C4-2B (cell line): ENCODE results near the gene MDM1.

ENCODE experiments used
- ZFX ChIP-seq: fragments of 450-650 bp; IDR thresholded peaks from 2 replicates; pipeline ENCODE4 v1.6.1; 2017
- TF ChIP-seq, protein P1 (sequence below): fragments of 450-650 bp; conservative IDR thresholded peaks from 2 replicates; pipeline ENCODE4 v1.5.1; 2017; ENCODE audit warnings: mild to moderate bottlenecking

DNA sequence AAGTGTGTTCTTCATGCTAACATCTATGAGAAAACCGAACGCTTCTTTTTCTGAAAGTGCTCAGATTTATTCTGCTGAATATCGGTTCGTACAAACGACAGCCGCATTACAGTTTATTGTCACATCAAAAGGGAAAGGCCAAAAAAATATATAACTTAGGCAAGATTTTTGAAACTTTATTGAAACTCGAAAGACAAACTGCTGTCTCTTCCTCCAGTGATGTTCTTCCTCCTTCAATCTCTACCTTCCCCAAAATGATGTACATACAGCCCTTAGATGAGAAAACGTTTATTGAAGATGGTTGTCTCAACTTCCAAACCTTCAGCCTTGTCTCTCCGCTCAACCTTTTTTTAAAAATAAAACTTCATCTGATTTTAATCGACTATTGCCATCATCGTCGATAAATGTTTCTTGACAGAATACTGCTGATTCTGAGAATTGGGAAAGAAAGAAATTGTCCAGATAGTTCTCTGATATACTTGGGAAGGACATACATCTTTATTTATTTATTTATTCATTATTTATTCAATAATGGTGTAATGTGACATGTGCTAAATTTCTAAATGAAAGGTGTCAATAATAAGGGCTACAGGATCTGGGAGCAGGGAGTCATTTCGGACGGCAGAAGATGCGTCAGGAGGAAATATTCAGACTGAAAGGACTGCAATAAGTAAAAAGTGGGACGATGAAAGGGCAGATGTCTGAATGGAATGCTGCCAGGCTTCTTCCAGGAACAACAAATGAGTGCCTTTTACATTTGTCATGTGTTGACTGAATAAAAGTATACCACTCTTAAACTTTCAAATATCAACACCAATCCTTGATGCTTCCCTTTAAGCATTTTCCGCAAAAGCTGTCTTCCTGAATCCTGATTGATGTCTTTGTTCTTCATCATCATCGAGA lies 817 bp upstream of the MDM1 start:
- TF ChIP-seq, protein P1, sequence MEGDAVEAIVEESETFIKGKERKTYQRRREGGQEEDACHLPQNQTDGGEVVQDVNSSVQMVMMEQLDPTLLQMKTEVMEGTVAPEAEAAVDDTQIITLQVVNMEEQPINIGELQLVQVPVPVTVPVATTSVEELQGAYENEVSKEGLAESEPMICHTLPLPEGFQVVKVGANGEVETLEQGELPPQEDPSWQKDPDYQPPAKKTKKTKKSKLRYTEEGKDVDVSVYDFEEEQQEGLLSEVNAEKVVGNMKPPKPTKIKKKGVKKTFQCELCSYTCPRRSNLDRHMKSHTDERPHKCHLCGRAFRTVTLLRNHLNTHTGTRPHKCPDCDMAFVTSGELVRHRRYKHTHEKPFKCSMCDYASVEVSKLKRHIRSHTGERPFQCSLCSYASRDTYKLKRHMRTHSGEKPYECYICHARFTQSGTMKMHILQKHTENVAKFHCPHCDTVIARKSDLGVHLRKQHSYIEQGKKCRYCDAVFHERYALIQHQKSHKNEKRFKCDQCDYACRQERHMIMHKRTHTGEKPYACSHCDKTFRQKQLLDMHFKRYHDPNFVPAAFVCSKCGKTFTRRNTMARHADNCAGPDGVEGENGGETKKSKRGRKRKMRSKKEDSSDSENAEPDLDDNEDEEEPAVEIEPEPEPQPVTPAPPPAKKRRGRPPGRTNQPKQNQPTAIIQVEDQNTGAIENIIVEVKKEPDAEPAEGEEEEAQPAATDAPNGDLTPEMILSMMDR = no peak
- no peak for TF ChIP-seq ZFX
